Neural cell (in vitro differentiated cells): Measurements from ENCODE around the gene NIPA2. TPM values are rescaled to one million over a fixed set of nuclear protein-coding genes. Genes with fewer than 3 reads are reported as not detected.

ENCODE experiments used
- H2AFZ ChIP-seq: fragments of 200-600, 300-800 bp; sonication (generic), shearing (Covaris generic); 2 replicates; pipeline ENCODE4 v1.6.0; 2014; ENCODE audit warnings: low read depth, mild to moderate bottlenecking, antibody characterized with exemption, low read length, moderate library complexity
- H3F3A ChIP-seq: fragments of 200-600 bp; shearing (Covaris generic); 2 replicates; pipeline ENCODE4 v1.6.1; 2016; ENCODE audit warnings: mild to moderate bottlenecking, moderate library complexity, mixed read lengths, antibody characterized with exemption, low read length; ENCODE audit not compliant: insufficient read depth, poor library complexity, severe bottlenecking
- H3K27ac ChIP-seq: fragments of 200-600, 300-800 bp; sonication (generic), shearing (Covaris generic); 2 replicates; pipeline ENCODE4 v1.5.1; 2014; ENCODE audit warnings: mild to moderate bottlenecking, low read length, moderate library complexity
- H3K27me3 ChIP-seq: fragments of 300-800, 200-600 bp; sonication (generic), shearing (Covaris generic); 2 replicates; pipeline ENCODE4 v1.6.0; 2014; ENCODE audit warnings: mild to moderate bottlenecking, low read depth, low read length, moderate library complexity; ENCODE audit not compliant: insufficient read depth
- H3K36me3 ChIP-seq: fragments of 300-800, 200-600 bp; sonication (generic), shearing (Covaris generic); 2 replicates; pipeline ENCODE4 v1.5.1; 2014; ENCODE audit warnings: mild to moderate bottlenecking, antibody characterized with exemption, low read length, moderate library complexity; ENCODE audit not compliant: insufficient read depth
- H3K4me2 ChIP-seq: fragments of 300-800, 200-600 bp; sonication (generic), shearing (Covaris generic); 2 replicates; pipeline ENCODE4 v1.6.0; 2014; ENCODE audit warnings: mild to moderate bottlenecking, low read length
- H3K4me3 ChIP-seq: fragments of 300-800, 200-600 bp; sonication (generic), shearing (Covaris generic); 2 replicates; pipeline ENCODE4 v1.5.1; 2014; ENCODE audit warnings: mild to moderate bottlenecking, low read length, moderate library complexity
- H3K79me2 ChIP-seq: fragments of 200-600 bp; shearing (Covaris generic); replicated peaks from 2 replicates; pipeline ENCODE4 v1.6.0; 2014; ENCODE audit warnings: mild to moderate bottlenecking, low read length, moderate library complexity; ENCODE audit not compliant: insufficient read depth
- H3K9ac ChIP-seq: fragments of 300-800, 200-600 bp; sonication (generic), shearing (Covaris generic); 2 replicates; pipeline ENCODE4 v1.6.1; 2016; ENCODE audit warnings: mild to moderate bottlenecking, low read length, mixed read lengths
- H3K9me2 ChIP-seq: fragments of 200-600 bp; shearing (Covaris generic); 2 replicates; pipeline ENCODE4 v1.6.1; 2016; ENCODE audit warnings: mild to moderate bottlenecking, low read length, mixed read lengths; ENCODE audit not compliant: insufficient read depth
- H3K9me3 ChIP-seq: fragments of 200-600, 300-800 bp; sonication (generic), shearing (Covaris generic); 2 replicates; pipeline ENCODE4 v1.6.1; 2016; ENCODE audit warnings: mild to moderate bottlenecking, mixed run types, low read length, moderate library complexity, mixed read lengths
- H4K20me1 ChIP-seq: fragments of 200-600 bp; shearing (Covaris generic); 2 replicates; pipeline ENCODE4 v1.6.1; 2016; ENCODE audit warnings: mild to moderate bottlenecking, mixed run types; ENCODE audit not compliant: insufficient read depth
- CTCF ChIP-seq: fragments of 450-650 bp; IDR thresholded peaks from 2 replicates; pipeline ENCODE4 v1.5.1; 2014; ENCODE audit warnings: antibody characterized with exemption, mild to moderate bottlenecking, moderate library complexity; ENCODE audit not compliant: poor library complexity, severe bottlenecking
- EP300 ChIP-seq: fragments of 450-650 bp; conservative IDR thresholded peaks from 2 replicates; pipeline ENCODE4 v1.6.1; 2014; ENCODE audit warnings: antibody characterized with exemption, mild to moderate bottlenecking, moderate library complexity; ENCODE audit not compliant: poor library complexity, severe bottlenecking
- EZH2 ChIP-seq: fragments of 200-600, 300-800 bp; shearing (Covaris generic), sonication (generic); IDR thresholded peaks from 2 replicates; pipeline ENCODE4 v1.6.1; 2014; ENCODE audit warnings: antibody characterized with exemption, low read length, borderline replicate concordance, mild to moderate bottlenecking; ENCODE audit not compliant: insufficient read depth, poor library complexity, severe bottlenecking
- MXI1 ChIP-seq: fragments of 450-650 bp; conservative IDR thresholded peaks from 2 replicates; pipeline ENCODE4 v1.6.1; 2014; ENCODE audit warnings: antibody characterized with exemption, mild to moderate bottlenecking; ENCODE audit not compliant: poor library complexity, severe bottlenecking
- POLR2AphosphoS5 ChIP-seq: IDR thresholded peaks from 2 replicates; pipeline ENCODE4 v1.6.1; 2012
- RAD21 ChIP-seq: fragments of 450-650 bp; conservative IDR thresholded peaks from 2 replicates; pipeline ENCODE4 v1.6.1; 2014; ENCODE audit warnings: antibody characterized with exemption, mild to moderate bottlenecking, moderate library complexity
- SMC3 ChIP-seq: fragments of 450-650 bp; conservative IDR thresholded peaks from 2 replicates; pipeline ENCODE4 v1.6.1; 2014; ENCODE audit warnings: antibody characterized with exemption, mild to moderate bottlenecking, moderate library complexity; ENCODE audit not compliant: poor library complexity
- TAF1 ChIP-seq: IDR thresholded peaks from 2 replicates; pipeline ENCODE4 v1.6.1; 2012; ENCODE audit warnings: low read depth
- polyA plus RNA-seq: library from polyadenylated mRNA; depleted of rRNA; stranded (reverse); fragments of >200 nt; gene quantifications from 2 replicates; pipeline ENCODE4 v1.2.3, GENCODE V29; 2014
- TF ChIP-seq, protein P1 (sequence below): IDR thresholded peaks from 2 replicates; pipeline ENCODE4 v1.6.1; 2012; ENCODE audit warnings: borderline replicate concordance

Gene NIPA2
- polyA plus RNA-seq, 1 donor from 2014 or later: 52.6 TPM

- H3K27ac ChIP-seq: no peak overlapping the region
- no peaks in the 10 kb centered on the region for H3F3A ChIP-seq
- no peak overlapping the region for H3K4me3 ChIP-seq
- H4K20me1 ChIP-seq: no peaks in the 10 kb centered on the region
- H3K9ac ChIP-seq: no peak overlapping the region
- TF ChIP-seq, protein P1, sequence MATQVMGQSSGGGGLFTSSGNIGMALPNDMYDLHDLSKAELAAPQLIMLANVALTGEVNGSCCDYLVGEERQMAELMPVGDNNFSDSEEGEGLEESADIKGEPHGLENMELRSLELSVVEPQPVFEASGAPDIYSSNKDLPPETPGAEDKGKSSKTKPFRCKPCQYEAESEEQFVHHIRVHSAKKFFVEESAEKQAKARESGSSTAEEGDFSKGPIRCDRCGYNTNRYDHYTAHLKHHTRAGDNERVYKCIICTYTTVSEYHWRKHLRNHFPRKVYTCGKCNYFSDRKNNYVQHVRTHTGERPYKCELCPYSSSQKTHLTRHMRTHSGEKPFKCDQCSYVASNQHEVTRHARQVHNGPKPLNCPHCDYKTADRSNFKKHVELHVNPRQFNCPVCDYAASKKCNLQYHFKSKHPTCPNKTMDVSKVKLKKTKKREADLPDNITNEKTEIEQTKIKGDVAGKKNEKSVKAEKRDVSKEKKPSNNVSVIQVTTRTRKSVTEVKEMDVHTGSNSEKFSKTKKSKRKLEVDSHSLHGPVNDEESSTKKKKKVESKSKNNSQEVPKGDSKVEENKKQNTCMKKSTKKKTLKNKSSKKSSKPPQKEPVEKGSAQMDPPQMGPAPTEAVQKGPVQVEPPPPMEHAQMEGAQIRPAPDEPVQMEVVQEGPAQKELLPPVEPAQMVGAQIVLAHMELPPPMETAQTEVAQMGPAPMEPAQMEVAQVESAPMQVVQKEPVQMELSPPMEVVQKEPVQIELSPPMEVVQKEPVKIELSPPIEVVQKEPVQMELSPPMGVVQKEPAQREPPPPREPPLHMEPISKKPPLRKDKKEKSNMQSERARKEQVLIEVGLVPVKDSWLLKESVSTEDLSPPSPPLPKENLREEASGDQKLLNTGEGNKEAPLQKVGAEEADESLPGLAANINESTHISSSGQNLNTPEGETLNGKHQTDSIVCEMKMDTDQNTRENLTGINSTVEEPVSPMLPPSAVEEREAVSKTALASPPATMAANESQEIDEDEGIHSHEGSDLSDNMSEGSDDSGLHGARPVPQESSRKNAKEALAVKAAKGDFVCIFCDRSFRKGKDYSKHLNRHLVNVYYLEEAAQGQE: no peak
- TF ChIP-seq SMC3 (no peak), MXI1 (no peak), RAD21 (no peak), TAF1 (no peak), EP300 (no peak)
- no peak overlapping the region for H3K4me2 ChIP-seq
- no peaks in the 10 kb centered on the region for H3K36me3 ChIP-seq
- no peaks in the 10 kb centered on the region for H3K9me3 ChIP-seq
- H3K79me2 ChIP-seq: no peaks in the 10 kb centered on the region
- no peak overlapping the region for H2AFZ ChIP-seq
- H3K27me3 ChIP-seq: no peaks in the 10 kb centered on the region
- H3K9me2 ChIP-seq: no peaks in the 10 kb centered on the region
Measured at GRCh38 chr15:22861161-22861560, 22.7 kb downstream of the NIPA2 start.

- no peaks in the 10 kb centered on the region for H3F3A ChIP-seq
- H3K4me2 ChIP-seq: no peak overlapping the region
- no peaks in the 10 kb centered on the region for H3K36me3 ChIP-seq
- no peaks in the 10 kb centered on the region for H3K9me2 ChIP-seq
- no peaks in the 10 kb centered on the region for H3K27me3 ChIP-seq
- no peak overlapping the region for H3K27ac ChIP-seq
- no peak for TF ChIP-seq MXI1
- TF ChIP-seq SMC3: no peak
- no peak for TF ChIP-seq POLR2AphosphoS5
- TF ChIP-seq, protein P1: no peak
- no peak for TF ChIP-seq EP300
- TF ChIP-seq EZH2: no peak
- no peak for TF ChIP-seq TAF1
- TF ChIP-seq RAD21: no peak
- no peak for TF ChIP-seq CTCF
- H3K79me2 ChIP-seq: no peaks in the 10 kb centered on the region
- H4K20me1 ChIP-seq: no peaks in the 10 kb centered on the region
- H2AFZ ChIP-seq: no peak overlapping the region
- no peak overlapping the region for H3K4me3 ChIP-seq
- H3K9ac ChIP-seq: no peak overlapping the region
- H3K9me3 ChIP-seq: no peaks in the 10 kb centered on the region
Measured at GRCh38 chr15:22863356-22863755, 24.9 kb downstream of the NIPA2 start.
